Measurements from ENCODE around the gene SLC2A11.
"Not testable (repeated sequence)": the region's sequence is repeated elsewhere in the genome, so short reads cannot be mapped to it uniquely, and the experiment has no call there.

Gene SLC2A11

GRCh38 chr22:23847310-23847920 lies 10.3 kb upstream of the SLC2A11 start:
- no peak for DNase-seq

- DNase-seq, result no peak
These were observed 9.4 kb upstream of the SLC2A11 start for GRCh38 chr22:23847991-23848864.

- peak in 13 of 14 donors; percentile 30 to 85 (median 64) for DNase-seq
These were observed 8.4 kb upstream of the SLC2A11 start for GRCh38 chr22:23849009-23850006.

GRCh38 chr22:23850136-23850611 lies 7.5 kb upstream of the SLC2A11 start:
- no peak for DNase-seq

- DNase-seq, result peak in 8 of 14 donors; percentile 26 to 84 (median 67)
These were observed 712 bp upstream of the SLC2A11 start for GRCh38 chr22:23856721-23857605.

- DNase-seq, result no peak
These were observed 775 bp downstream of the SLC2A11 start for GRCh38 chr22:23858484-23858815.

- no peak for DNase-seq
These were observed 1.5 kb downstream of the SLC2A11 start for GRCh38 chr22:23859201-23859600.

- not testable (repeated sequence) for DNase-seq
These were observed 2.5 kb downstream of the SLC2A11 start for GRCh38 chr22:23860187-23860586.

- DNase-seq, result no peak
These were observed 4.4 kb downstream of the SLC2A11 start for GRCh38 chr22:23862103-23862502.

- not testable (repeated sequence) for DNase-seq
These were observed 7.0 kb downstream of the SLC2A11 start for GRCh38 chr22:23864499-23865154.

GRCh38 chr22:23868580-23868979 lies 10.9 kb downstream of the SLC2A11 start:
- no peak for DNase-seq

- DNase-seq, result no peak
These were observed 17.2 kb downstream of the SLC2A11 start for GRCh38 chr22:23874871-23875270.

- DNase-seq, result no peak
These were observed 18.1 kb downstream of the SLC2A11 start for GRCh38 chr22:23875801-23876200.

- DNase-seq, result no peak
These were observed 19.9 kb downstream of the SLC2A11 start for GRCh38 chr22:23877566-23877965.

GRCh38 chr22:23878219-23878618 lies 20.5 kb downstream of the SLC2A11 start:
- DNase-seq, result peak in 6 of 14 donors; percentile 9 to 67 (median 36)

GRCh38 chr22:23882370-23882769 lies 24.7 kb downstream of the SLC2A11 start:
- DNase-seq, result peak in 2 of 14 donors; percentile 5 to 38

GRCh38 chr22:23883658-23884057 lies 26.0 kb downstream of the SLC2A11 start:
- no peak for DNase-seq

- peak in 1 of 14 donors; percentile 53 for DNase-seq
These were observed 26.5 kb downstream of the SLC2A11 start for GRCh38 chr22:23884140-23884539.

- DNase-seq, result peak in 7 of 14 donors; percentile 19 to 65 (median 33)
These were observed 31.1 kb downstream of the SLC2A11 start for GRCh38 chr22:23888615-23889401.

GRCh38 chr22:23889620-23890019 lies 31.9 kb downstream of the SLC2A11 start:
- DNase-seq, result peak in 4 of 14 donors; percentile 20 to 28 (median 23)
